ENCODE data around the gene CLIC4. TPM values are rescaled to one million over a fixed set of nuclear protein-coding genes. Genes with fewer than 3 reads are reported as not detected.
"Not testable (repeated sequence)": the region's sequence is repeated elsewhere in the genome, so short reads cannot be mapped to it uniquely, and the experiment has no call there.

CLIC4 gene
- 106 TPM for total RNA-seq

- DNase-seq (ENCODE audit: low spot score in 2 of 2): peak; percentile 92
- FAIRE-seq: no peak
These were observed at the start of gene CLIC4 for GRCh38 chr1:24744911-24745710. CLIC4 (plus strand) TSS chr1:24745447; CDS start chr1:24745554, 107 bp downstream.

GRCh38 chr1:24696041-24696755 is 49.0 kb upstream of the CLIC4 start:
- FAIRE-seq: no peak
- no peak for DNase-seq (ENCODE audit: low spot score in 2 of 2)

GRCh38 chr1:24696756-24697330 is 48.4 kb upstream of the CLIC4 start:
- FAIRE-seq: no peak

GRCh38 chr1:24697453-24698001 is 47.7 kb upstream of the CLIC4 start:
- not testable (repeated sequence) for DNase-seq (ENCODE audit: low spot score in 2 of 2); FAIRE-seq

More at GRCh38 chr1:24696756-24697330, 48.4 kb upstream of the CLIC4 start:
- no peak for DNase-seq (ENCODE audit: low spot score in 2 of 2)

GRCh38 chr1:24698326-24698725 is 46.9 kb upstream of the CLIC4 start:
- FAIRE-seq; DNase-seq (ENCODE audit: low spot score in 2 of 2): not testable (repeated sequence)

GRCh38 chr1:24699628-24700027 is 45.6 kb upstream of the CLIC4 start:
- DNase-seq (ENCODE audit: low spot score in 2 of 2): no peak
- no peak for FAIRE-seq

- FAIRE-seq: no peak
- DNase-seq (ENCODE audit: low spot score in 2 of 2): no peak
These were observed 42.5 kb upstream of the CLIC4 start for GRCh38 chr1:24702511-24703293.

- FAIRE-seq (no peak), DNase-seq (ENCODE audit: low spot score in 2 of 2) (peak; percentile 60 to 78)
These were observed 40.6 kb upstream of the CLIC4 start for GRCh38 chr1:24704411-24705259.

DNA sequence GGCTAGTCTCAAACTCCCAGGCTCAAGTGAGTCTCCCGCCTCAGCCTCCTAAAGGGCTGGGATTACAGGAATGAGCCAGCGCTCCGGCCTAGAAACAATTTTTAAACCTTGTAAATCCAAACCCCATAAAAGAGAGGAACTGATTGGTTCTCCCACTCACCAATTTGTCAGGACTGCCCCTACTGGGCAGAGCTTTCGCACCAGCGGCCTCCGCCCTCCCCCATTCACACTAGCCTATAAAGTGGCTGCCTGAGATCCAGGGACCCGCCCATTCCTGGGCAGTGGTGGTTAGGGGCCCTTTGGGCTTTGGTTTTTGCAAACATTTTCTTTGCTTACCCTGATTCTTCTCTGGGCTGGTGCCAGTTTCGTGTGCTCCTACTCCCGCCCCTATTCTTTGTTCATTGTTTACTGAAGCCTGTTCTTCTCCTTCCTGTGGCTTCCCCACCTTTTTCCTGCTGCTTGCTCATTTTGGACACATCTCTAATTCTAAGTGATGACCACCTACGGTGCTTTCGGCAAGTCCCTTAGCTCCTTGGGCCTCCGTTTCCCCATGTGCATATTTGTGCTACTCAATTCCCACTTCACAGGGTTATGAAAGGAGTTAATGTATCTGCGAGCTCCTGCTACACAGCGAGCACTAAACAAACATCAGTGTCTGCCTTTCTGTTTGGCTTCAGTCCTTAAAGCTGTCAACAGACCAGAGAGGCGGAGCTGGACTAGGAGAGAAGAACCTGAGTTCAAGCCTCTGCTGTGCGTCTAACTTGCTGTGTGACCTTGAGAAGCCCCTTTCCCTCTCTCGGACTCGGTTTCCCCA is 39.8 kb upstream of the CLIC4 start:
- FAIRE-seq (no peak), DNase-seq (ENCODE audit: low spot score in 2 of 2) (peak; percentile 72 to 76)

- DNase-seq (ENCODE audit: low spot score in 2 of 2); FAIRE-seq: not testable (repeated sequence)
These were observed 39.2 kb upstream of the CLIC4 start for GRCh38 chr1:24706074-24706389.

DNA sequence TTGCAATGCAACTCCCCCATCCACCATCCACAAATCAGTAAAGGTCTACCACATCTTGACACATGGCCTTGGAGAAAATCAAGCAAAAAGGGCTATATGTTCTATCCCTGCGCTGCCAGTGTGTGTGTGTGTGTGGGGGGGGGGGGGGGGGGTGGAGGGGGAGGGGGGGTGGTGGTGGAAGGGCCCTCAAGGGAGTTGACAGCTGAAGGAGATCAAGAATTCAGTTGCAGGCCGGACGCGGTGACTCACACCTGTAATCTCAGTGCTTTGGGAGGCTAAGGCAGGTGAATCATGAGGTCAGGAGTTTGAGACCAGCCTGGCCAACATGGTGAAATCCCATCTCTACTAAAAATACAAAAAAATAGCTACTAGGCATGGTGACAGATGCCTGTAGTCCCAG is 37.6 kb upstream of the CLIC4 start:
- FAIRE-seq: no peak
- DNase-seq (ENCODE audit: low spot score in 2 of 2): no peak

- FAIRE-seq: no peak
These were observed 36.3 kb upstream of the CLIC4 start for GRCh38 chr1:24708938-24709337.

GRCh38 chr1:24709791-24710441 is 35.3 kb upstream of the CLIC4 start:
- DNase-seq (ENCODE audit: low spot score in 2 of 2) (no peak), FAIRE-seq (no peak)

More at GRCh38 chr1:24708938-24709337, 36.3 kb upstream of the CLIC4 start:
- DNase-seq (ENCODE audit: low spot score in 2 of 2): no peak

- no peak for FAIRE-seq
- DNase-seq (ENCODE audit: low spot score in 2 of 2): no peak
These were observed 33.9 kb upstream of the CLIC4 start for GRCh38 chr1:24711329-24711728.

GRCh38 chr1:24713176-24713575 is 32.1 kb upstream of the CLIC4 start:
- DNase-seq (ENCODE audit: low spot score in 2 of 2): no peak
- FAIRE-seq: no peak

DNA sequence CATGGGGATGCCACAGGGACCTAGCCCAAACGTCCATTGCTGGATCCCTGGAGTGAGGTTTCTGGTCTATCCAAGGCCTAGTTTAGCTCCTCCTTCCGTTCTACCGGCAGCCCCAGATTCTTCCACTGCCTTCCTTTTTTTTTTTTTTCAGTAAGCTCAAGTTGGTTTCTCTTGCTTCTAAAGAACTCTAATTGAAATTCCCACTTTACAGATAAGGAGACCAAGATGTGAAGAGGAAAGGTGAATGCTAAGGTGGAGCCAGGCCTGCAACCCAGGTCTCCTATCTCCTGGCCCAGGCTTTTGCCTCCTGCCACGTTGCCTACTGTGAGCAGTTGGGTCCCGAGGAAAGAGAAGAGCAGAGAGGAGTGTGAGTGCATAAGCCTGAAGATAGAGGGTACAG is 31.5 kb upstream of the CLIC4 start:
- DNase-seq (ENCODE audit: low spot score in 2 of 2) (no peak), FAIRE-seq (no peak)

DNA sequence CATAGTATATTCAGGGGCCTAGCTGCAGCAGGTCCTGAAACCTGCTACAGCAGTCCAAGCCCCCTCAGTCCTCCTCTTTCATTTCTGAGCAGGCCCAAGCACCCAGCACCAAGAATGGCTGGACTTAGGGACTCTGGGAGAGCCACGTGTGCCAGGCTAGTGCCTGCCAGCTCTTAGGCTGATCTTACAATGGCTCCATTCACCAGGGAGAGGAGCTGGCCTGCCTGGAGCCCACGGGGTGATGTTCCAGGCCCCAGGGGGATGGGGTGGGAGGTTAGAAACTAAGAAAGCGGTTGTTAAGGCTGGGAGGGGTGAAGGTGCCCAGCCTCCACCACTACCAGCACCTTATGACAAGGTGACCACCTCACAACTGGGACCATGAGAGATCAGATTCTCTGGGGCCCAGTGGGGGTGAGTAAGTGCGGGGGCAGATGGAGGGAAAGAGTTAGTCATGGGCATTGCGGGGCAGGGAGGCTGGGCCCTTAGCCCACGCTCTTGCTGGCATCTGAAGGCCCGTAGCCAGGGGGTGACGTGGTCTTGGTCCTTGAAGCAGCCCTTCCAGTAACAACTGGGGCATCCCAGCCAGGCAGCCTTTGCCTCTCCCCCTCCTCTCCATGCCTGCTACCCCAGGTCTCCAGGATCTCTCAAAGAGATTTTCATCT is 30.3 kb upstream of the CLIC4 start:
- FAIRE-seq (no peak), DNase-seq (ENCODE audit: low spot score in 2 of 2) (peak; percentile 52 to 67)

- no peak for FAIRE-seq
- DNase-seq (ENCODE audit: low spot score in 2 of 2): no peak
These were observed 29.6 kb upstream of the CLIC4 start for GRCh38 chr1:24715658-24716057.
